ENCODE results near the gene INTS13. TPM values are rescaled to one million over a fixed set of nuclear protein-coding genes. Genes with fewer than 3 reads are reported as not detected.
A peak's percentile ranks its signal among the peaks of the same experiment; 100 is the strongest.
"Not testable (repeated sequence)": the region's sequence is repeated elsewhere in the genome, so short reads cannot be mapped to it uniquely, and the experiment has no call there.

INTS13 gene
- polyA plus RNA-seq, 3 donors: 33.5 to 40.9 (median 38.2) TPM

DNA sequence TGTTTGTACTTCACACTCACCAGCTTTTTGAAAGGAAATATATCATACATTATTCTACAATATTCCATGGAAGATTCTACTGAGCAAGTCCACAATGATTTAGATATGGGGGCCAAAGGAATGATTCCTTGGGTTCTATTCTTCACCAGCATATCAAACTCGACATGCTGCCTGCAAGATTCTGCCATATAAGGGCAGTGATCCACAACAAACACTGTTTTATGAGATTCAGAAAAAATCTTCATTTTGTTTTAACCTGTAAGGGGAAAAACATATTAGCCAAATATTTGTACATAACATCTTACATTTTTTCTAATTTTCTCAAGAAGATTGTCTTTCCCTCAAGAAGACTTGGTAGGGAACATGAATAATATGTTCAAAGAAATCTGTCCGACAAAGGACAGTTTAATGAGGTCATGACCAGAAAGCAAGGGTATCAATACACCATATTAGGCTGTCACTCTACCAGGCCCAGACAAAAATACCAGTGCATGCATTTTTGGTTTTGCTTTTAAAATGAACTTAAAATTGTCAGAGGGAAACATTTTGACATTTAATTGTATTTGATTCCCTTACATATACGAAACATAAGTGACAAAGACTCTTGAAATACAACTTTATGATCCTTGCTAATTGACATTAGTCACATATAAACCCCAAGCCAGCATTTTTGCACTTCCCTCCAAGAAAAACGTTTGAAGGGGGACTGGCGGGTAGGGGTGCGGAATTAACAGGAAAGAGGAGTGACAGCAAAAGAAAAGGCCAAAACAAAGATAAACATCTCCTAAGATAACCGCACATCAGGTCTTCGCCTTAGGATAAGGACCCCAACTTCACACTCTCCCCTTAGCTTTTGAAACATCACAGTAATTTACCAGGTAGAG is 980 bp downstream of the INTS13 start:
- no peak for DNase-seq (ENCODE audit: low read depth in 3 of 3, low spot score in 2 of 3)

DNA sequence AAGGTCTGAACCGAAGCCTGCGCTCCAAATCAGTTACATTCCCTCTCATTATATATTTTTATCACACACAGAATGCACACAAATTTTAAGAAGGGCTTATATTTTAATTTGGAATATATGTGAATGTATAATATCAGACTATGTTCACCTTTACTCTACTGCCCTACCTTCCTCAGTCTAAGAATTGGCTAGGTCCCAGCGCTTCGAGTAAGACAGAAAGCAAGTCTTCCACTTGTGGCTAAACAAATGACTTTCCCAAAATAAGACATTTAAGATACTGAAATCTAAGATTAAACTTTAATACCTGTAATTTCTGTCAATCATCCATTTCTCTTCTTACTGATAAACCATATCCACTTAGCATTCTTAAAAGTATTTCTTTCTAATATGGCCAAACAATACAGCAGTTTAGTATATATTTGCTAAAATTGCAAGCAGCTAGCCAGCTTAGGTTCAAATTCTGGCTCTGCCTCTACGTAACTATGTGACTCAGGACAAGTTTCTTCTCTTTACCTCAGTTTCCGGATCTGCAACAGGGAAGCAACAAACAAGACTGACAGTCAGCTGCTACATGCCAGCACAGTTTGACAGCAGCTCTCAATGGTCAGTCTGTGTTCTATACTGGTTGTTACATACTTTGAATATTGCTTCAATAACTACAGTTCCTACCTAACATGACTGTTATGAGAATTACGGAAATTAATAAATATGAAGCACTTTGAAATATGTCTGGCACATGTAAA is 2.0 kb downstream of the INTS13 start:
- no peak for DNase-seq (ENCODE audit: low read depth in 3 of 3, low spot score in 2 of 3)

DNA sequence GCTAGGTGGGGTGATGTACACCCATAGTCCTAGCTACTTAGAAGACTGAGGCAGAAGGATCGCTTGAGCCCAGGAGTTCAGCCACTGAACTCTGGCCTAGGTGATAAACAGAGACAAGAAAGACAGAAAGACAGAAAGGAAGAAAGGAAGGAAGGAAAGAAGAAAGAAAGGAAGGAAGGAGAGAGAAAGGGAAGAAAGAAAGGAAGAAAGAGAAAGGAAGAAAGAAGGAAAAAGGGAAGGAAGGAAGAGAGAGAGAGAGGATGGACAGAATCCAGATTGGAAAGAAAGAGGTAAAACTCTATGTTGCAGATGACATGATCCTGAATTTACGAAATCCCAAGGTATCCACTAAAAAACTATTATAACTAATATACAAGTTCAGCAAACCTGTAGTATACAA is 8.2 kb downstream of the INTS13 start:
- DNase-seq (ENCODE audit: low read depth in 3 of 3, low spot score in 2 of 3): no peak

DNA sequence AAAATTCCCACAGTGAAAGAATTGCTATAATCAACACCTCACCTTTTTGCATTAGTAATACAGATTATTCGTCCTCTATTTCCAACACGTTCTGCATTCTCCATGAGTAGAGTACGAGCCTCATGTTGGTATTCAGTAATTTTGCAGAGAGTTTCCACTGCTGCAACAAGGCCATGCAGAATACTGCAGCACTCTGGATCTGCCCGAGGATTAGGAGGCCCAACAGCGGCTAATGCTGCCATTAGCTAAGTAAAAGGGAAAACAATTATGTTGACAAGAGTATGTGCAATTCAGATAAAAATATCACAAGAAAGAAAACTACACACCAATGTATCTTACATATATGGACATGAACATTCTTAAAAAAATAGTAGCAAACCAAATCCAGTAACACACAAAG is 9.1 kb downstream of the INTS13 start:
- no peak for DNase-seq (ENCODE audit: low read depth in 3 of 3, low spot score in 2 of 3)

DNA sequence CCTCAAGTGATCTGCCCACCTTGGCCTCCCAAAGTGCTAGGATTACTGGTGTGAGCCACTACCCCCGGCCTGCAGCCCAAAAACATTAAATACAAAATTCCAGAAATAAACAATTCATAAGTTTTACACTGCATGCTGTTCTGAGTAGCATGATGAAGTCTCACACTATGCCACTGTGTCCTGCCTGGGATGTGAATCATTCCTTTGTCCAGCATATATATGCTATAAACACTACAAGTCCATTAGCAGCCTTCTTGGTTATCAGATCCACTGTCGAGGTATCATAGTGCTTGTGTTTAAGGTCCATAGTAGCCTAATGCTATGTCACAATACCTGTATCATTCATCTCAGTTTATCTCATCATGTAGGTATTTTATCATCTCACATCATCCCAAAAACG is 15.9 kb downstream of the INTS13 start:
- DNase-seq (ENCODE audit: low read depth in 3 of 3, low spot score in 2 of 3): no peak

DNA sequence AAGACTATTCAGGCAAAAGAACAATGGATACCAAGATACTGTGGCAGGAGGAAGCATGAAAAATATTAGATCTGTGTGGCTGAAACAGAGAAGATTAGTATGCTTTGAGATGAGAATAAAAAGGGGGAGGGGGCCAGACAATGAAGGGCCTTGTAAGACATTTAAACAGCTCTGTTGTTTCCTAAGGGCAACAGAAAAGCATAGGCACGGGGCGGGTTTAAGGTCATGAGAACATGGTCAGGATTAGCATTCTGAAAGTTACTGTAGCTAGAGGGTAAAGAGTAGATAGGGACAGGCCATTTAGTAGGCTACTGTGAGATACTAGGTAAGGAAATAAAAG is 18.6 kb downstream of the INTS13 start:
- DNase-seq (ENCODE audit: low read depth in 3 of 3, low spot score in 2 of 3): no peak

DNA sequence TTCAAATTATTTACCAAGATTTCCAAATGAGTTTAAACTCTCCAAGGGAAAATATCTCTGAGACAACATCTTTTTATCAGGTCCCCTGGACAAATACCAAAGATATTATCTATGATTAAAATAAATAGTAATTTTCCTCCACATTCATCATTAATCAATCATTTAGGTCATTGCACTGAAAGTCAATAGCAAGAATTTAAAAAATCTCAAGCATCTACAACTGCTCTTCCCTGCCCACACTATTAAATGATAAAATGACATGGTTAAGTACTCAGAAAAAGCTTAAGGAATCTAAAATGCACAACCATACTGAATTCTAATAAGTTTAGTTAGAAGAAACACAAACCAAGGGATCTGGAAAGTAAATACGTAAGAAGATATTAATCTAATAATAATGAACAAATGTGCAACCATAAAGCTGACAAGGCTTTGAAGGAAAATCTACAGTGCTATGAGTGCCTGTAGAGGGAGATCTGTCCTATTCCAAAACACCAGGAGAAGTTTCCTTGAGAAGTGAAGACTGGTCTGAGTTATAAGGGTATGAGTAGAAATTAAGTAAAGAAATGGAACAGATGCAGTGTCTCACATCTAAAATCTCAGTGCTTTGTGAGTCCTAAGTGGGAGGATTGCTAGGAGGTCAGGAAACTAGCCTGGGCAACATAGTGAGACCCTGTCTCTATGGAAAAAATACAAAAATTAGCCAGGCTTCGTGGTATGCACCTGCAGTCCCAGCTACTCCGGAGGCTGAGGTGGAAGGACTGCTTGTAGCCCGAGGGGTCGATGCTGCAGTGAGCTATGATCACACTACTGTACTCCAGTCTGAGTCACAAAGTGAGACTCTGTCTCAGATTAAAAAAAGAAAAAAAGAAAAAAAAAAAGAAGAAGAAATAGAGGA is 19.2 kb downstream of the INTS13 start:
- DNase-seq (ENCODE audit: low read depth in 3 of 3, low spot score in 2 of 3): no peak

DNA sequence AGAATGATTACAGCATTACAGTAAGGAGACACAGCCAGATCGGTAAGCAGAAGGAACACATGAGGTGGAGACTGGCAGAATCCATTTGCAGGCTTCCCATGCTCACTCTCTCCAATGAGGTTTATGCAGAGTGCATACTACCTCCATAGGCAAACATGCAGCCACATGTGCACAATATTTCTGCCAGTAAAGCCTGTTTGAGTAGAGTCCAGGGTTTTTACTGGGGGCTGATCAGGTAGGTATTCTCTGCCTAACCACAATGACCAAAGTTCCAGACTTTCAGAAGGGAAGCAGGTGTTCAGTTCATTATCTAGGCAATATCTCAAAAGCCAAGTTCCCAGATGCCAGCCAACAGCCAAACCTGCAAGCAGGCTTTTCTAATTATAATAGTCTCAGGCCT is 31.1 kb downstream of the INTS13 start:
- no peak for DNase-seq (ENCODE audit: low read depth in 3 of 3, low spot score in 2 of 3)

DNA sequence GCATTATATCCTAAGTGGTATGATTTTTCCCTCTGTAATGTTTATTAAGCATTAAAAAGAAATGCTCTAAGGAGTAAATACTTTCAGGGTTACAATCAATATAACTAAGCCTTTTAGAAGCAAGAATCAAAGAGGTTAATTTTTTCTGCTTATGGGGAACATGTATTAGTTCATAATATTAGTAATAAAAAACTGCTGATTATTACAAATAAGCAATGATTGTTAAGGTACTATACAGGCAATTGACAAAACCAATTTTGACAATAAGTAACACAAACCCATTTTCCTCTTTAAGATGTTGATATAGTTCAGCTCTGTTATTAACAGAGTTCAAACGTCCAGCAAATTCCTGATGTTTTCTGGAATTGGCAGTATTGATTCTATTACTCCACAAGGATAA is 31.8 kb downstream of the INTS13 start:
- no peak for DNase-seq (ENCODE audit: low read depth in 3 of 3, low spot score in 2 of 3)

DNA sequence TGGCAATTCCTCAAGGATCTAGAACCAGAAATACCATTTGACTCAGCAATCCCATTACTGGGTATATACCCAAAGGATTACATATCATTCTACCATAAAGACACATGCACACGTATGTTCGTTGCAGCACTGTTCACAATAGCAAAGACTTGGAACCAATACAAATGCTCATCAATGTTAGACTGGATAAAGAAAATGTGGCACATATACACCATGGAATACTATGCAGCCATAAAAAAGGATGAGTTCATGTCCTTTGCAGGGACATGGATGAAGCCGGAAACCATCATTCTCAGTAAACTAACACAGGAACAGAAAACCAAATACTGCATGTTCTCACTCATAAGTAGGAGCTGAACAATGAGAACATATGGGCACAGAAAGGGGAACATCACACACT is 34.4 kb downstream of the INTS13 start:
- DNase-seq (ENCODE audit: low read depth in 3 of 3, low spot score in 2 of 3): not testable (repeated sequence)

DNA sequence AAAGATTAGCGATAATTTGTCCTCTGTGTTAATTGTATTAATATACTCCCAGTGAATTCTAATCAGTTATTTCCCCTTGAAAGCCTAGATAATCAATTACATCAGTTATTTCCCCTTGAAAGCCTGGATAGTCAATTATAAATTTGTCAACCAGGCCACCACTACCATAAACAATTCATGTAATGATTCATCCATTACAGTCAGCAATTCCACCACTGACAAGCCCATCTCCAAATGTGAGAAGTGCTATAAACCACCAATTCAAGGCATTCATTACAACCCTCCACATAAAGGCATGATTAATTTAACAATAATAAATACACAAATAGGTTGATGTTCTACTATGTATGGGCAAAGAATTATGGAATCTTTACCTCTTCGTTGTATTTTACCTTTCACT is 40.9 kb downstream of the INTS13 start:
- no peak for DNase-seq (ENCODE audit: low read depth in 3 of 3, low spot score in 2 of 3)

DNA sequence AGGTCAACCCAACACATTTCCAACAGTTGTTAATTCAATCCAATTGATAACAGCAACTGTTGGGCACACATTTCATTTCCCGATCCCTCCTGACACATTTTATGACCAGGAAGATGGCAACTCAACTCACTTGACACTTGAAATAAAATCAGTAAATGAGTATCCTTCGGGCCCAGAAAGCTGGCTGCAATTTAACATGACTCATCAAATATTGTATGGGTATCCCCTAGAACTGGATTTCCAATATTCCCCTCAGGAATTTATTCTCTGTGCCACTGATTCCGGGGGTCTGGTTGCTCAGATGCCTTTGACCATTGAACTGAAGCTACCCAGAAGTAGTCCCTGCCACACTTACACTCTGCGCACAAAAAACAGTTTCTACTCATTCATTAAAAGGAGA is 42.1 kb downstream of the INTS13 start:
- no peak for DNase-seq (ENCODE audit: low read depth in 3 of 3, low spot score in 2 of 3)

DNA sequence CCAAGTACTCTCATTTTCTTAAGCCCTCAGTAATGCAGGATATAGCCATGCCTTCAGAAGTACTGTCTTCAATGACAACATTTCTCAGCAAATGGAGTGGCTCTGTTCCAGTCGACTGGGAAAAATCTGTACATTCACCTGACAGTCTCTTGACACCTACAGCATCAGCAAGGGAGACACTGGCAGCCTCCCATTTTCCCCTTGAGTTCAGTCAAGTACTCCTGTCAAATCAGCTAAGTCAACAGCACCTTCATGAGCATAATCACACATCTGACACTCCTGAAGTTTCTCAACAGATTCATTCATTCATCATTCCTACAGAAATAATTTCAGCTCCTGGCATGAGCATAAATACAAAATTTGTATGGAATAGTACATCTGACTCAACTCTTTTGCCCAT is 46.1 kb downstream of the INTS13 start:
- DNase-seq (ENCODE audit: low read depth in 3 of 3, low spot score in 2 of 3): no peak

DNA sequence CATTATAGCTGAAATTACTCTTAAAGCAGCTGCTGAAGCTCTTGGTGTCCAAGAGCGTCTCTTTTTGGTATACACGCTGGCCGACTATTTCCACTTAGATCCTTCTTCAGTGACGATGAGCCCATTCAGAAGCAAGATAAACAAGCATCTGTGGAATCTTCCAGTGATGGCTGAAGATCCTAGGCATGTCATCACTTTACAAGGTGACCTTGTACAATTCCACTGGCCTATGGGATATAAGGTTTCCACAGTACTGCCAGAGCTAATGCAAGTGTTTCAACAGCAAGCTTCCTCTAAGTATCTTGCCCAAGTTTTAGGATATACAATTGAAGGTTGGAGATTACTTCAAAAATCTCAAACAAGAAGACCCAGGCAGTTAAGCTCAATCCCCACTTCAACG is 47.0 kb downstream of the INTS13 start:
- no peak for DNase-seq (ENCODE audit: low read depth in 3 of 3, low spot score in 2 of 3)

DNA sequence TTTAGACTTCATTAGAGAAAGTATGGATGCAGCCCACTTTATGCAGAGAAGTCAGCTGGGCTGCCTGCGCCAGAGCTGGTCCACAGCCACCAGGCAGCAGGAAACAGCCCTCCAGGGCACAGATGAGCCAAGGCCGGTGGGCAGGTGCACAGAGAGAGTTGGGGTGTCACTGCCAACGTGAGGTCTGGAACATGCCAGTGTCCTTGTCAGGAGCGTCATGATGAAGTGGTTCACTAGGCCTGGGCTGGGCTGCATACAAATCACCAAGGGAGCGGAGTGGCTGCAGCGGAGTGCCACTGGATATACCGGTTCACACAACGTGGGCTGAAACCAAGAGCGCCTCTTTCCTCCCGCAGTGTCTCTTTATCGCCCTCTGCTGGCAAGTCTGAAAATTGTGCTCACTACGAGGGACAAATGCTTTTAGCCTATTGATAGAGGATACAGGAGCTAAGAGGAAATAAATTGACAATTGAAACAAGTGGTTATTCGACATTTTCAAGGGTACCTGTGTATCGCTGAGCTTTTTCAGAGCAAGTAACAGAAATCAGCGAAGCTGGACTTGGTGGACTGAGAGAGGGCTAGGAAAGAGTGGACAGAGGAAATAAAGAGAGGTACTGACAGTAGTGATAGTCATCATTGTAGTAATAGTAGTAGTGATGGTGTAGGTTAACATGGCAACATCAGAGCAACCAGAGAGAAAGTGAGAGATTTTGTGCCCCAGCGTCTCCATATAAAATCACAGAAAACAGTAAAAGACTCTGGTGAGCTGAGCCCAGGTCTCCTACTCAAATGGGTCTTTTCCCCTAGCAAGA is 52.8 kb downstream of the INTS13 start:
- DNase-seq (ENCODE audit: low read depth in 3 of 3, low spot score in 2 of 3): peak; percentile 71 to 81 (median 77)

DNA sequence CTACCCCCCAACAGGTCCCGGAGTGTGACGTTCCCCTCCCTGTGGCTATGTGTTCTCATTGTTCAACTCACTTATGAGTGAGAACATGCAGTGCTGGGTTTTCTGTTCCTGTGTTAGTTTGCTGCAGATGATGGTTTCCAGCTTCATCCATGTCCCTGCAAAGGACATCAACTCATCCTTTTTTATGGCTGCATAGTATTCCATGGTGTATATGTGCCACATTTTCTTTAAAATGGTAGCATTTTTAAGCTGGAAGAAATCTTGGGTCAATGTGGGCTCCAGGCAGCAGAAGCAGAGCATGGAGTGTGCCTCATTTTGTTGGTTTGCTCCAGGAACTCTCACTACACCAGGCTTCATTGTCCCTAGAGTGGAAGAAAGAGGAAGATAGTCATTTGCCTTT is 57.2 kb downstream of the INTS13 start:
- no peak for DNase-seq (ENCODE audit: low read depth in 3 of 3, low spot score in 2 of 3)

DNA sequence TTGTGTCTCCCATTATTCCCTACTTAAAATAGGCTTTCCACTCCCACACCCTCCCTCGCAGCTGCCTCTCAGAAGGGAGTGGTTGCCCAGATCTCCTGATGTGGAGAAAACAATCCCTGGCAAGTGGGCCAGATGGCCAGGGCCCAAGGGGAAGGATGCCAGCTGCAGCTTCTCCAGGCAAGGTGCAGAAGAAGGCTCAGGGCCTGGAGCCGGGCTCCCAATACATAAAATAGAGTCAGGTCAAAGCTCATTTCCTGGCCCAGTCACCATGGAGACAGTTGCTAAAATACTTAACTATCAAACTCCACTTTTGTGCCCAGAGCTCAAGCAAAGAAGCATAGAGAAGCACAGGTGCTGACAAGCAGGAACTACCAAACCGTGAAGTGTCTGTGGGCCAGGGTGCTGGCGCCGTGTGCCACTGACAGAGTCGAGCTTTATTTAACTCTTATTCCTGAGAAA is 59.1 kb downstream of the INTS13 start:
- DNase-seq (ENCODE audit: low read depth in 3 of 3, low spot score in 2 of 3): peak in 1 of 3 donors; percentile 16

DNA sequence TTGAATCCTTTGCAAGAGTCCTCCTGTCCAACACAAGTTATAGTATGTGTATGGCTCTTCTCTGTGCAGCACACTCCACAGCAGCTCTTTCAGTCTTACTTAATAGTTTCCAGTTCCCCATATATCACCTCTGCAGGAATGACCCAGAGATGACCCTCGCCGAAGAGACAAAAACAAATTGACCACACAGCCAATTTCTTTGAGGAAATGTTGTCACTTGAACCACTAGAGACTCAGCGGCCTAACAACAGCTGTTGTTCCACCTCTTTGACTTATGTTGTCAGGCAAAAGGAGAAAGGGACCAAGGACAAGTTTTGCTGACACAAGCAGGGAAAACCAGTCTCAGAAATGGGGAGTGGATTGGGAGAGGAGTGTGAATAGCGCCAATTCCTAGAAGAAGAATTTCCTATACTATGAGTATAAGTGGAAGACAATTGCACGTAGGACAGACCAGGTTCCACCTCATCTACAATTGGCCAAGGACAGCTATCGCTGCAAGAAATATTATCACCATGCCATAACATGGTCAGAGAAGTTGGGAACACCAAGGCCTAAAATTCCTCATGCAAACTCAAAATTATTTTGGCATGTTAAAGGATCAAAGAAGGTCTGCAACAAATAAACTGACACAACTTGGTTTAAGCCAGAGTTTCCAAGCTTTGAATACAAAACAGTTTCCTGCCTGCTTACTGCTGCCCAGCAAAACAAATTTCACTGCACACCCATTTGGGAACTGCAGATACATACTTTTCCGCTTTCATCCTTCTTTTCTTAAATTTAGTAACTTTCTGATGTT is 63.1 kb downstream of the INTS13 start:
- no peak for DNase-seq (ENCODE audit: low read depth in 3 of 3, low spot score in 2 of 3)

DNA sequence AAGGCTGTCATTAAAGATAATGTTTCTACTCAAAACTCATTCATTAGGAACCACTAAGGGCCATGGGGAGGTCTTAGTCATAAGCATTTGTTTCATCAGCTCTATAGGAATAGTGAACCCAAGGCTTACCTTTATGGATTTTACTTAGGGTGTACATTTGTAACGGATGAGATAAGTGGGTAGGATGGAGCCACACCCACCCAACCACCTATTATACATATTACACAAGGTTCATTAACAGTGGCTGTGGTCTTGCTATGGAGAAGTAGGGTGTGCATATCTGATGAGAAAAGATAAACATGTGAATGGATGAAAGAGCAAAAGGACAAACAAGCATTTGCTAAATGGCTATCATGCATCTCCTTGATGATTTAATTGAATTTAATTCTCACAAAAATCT is 65.2 kb downstream of the INTS13 start:
- no peak for DNase-seq (ENCODE audit: low read depth in 3 of 3, low spot score in 2 of 3)

Data from right renal cortex interstitium (tissue), 3 donors.